ENCODE data around the gene SLC7A5.
"Not testable (repeated sequence)": the region's sequence is repeated elsewhere in the genome, so short reads cannot be mapped to it uniquely, and the experiment has no call there.

SLC7A5 gene

DNA sequence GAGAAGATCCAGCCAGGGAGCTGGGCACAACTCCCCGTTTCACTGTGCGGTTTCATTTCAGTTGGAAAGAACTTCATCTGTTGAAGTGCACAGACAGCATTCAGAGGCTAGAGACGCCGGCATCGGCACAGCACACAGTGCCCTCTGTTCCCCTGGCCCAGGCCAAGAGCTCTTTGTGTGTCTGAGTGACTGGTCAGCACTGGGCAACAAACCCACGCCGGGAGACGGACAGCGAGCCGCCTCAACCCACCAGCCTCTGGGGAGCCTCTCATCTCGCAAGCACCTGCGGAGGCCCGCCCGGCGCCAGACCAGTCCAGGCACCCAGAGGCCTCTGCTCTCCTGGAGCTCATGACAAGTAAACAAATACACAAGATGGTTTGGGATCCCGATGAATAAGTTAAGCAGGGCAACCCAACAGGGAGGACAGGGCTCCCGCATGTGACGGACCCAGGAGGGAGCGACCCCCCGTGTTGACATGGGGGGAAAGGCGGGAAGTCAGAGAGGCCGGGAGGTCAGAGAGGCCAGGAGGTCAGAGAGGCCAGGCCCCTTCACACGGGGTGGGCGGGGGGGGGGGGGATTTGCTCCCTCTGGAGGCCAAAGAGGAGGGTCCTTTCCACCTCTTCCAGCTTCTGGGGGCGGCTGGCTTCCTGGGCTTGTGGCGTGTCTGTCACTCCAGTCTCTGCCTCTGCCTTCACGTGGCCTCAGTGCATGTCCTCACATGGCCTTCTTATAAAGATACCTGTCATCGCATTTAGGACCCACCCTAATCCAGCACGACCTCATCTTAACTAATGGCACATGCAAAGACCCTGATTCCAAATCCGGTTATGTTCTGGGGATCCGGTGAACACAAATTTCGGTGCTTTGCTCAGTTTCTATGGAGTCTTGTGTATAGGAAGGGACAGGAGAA, 77.8 kb downstream of the SLC7A5 start:
- DNase-seq (ENCODE audit: low read depth), result no peak

DNA sequence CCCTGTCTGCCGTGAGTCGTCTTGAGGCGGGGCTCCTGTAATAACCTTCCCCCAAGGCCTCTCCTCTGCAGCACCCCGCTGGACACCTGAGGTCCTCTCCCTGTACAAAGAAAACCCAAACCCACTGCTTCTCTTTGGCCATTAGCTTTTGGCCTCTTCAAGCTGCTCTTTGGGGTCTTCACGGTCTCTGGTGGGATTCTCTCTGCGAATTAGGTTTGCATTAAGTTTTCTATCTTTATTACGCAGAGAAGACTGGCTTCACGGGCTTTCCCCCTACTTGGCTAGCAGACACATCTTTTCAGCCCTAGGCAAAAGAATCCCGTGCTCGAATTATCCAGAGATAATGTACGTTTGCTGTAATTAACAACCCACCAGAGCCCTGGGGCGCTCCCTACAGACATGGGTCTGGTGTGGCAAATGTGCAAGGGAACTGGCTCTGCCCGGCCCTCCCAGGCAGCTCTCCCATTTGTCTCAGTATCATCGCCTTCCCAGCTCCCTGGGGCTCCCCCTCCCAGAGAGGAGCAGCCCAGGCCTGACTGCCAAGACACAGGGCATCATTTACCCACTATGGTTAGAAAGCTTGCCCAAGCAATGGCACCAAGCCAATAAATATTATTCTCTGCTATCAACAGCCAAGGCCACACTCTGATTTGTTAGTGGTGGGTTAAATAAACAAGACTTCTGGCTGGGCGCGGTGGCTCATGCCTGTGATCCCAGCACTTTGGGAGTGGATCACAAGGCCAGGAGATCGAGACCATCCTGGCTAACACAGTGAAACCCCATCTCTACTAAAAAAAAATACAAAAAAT, 78.8 kb downstream of the SLC7A5 start:
- DNase-seq (ENCODE audit: low read depth), result no peak

DNA sequence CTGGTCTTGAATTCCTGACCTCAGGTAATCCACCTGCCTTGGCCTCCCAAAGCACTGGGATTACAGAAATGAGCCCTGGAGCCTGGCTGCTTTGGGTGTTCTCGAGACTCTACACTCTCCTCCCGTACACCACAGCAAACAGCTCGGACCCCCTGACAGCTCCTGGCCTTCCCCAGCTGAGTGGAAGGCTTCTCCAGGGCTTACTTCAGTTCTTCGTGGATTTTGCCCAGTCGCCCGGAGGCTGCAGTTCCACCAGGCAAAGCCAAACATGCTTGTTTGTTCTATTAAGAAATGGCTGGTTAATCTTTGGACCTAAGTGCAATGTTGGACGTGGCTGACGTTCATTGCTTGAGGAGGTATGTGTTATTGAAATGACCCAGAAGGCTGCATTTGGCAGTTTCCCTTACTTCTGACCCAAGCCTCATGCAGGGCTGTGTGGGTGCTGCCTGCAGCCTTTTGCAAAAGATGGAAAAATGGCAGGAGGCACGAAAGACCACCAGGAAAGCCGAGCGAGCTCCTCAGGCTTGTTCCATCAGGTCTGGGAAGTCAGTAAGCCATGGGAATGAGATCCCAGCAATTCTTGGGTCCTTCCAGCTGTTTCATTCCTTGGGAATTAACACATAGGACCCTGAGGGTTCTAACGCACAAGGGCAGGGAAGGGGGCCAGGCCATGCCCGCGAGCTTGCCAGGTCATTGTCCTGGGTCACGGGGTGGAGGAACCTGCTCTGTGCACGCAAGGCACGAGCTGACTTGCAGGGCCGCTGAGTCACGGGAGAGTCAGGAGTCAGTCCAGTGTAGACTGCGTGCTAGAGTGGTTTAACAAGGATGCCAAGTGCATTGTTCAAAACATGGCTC, 79.6 kb downstream of the SLC7A5 start:
- peak; percentile 44 for DNase-seq (ENCODE audit: low read depth)

DNA sequence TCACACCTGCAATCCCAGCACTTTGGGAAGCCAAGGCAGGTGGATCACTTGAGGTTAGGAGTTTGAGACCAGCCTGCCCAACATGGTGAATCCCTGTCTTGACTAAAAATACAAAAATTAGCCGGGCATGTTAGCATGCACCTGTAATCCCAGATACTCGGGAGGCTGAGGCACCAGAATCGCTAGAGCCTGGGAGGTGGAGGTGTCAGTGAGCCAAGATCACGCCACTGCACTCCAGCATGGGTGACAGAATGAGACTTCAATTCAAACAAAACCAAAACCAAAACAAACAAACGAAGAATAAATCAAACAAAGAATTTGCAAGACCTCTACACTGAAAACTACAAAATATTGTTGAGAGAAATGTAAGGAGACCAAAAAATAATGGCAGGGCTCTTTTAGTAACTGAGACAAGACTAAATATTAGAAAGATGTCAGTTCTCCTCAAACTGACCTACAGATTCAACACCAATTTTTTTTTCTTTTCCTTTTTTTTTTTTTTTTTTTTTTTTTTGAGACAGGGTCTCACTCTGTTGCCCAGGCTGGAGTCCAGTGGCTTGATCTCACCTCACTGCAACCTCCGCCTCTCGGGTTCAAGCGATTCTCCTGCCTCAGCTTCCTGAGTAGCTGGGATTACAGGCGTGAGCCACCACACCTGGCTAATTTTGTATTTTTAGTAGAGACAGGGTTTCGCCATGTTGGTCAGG, 80.4 kb downstream of the SLC7A5 start:
- not testable (repeated sequence) for DNase-seq (ENCODE audit: low read depth)

DNA sequence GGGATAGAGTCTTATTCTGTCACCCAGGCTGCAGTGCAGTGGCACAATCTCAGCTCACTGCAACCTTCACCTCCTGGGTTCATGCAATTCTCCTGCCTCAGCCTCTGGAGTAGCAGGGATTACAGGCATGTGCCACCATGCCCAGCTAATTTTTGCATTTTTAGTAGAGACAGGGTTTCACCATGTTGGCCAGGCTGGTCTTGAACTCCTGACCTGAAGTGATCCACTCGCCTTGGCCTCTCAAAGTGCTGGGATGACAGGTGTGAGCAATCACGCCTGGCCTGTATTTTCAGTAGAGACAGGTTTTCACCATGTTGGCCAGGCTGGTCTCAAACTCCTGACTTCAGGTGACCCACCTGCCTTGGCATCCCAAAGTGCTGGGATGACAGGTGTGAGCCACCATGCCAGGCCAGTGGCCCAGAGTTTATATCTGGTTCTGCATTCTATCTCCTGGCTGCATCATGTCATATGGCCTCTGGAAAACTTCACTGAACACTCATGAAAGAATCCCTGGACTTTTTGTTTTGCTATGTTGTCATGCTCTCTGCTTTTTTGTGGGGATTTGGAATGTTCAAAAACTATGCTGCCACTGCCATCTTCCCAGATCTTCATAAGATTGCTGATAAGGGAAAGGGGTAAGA, 81.7 kb downstream of the SLC7A5 start:
- not testable (repeated sequence) for DNase-seq (ENCODE audit: low read depth)

DNA sequence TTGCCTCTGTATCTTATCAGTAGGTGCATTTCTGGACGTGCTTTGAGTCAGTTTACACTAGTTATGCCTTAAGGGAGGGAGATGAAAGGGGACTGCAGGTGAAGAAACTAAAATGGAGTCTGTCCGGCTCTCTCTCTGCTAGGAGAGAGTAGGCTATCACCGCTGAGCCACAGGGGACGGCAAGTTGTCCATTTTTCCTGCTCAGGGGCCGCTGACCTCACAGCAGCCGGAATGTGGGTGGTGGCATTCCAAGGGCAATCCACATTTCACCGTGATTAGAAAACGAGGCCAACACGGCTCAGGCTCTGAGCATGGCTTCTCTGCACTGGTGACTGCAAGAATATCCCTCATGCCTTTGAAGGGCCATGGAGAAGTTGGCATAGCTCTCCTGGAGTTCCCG, 84.5 kb downstream of the SLC7A5 start:
- no peak for DNase-seq (ENCODE audit: low read depth)

DNA sequence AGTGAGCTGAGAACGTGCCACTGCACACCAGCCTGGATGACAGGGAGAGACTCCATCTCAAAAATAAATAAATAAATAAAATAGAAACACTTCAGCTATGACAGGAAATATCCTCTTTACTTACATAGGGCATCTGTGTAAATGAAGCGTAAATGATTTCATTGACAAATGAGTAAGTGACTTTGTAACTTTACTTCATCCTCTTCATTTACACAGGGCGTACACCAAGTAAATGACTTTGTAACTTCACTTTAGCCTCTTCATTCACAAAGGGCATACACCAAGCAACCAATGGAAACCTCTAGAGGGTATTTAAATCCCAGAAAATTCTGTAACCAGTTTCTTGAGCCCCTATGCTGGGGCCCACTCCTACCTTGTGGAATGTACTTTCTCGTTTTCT, 87.3 kb downstream of the SLC7A5 start:
- no peak for DNase-seq (ENCODE audit: low read depth)

DNA sequence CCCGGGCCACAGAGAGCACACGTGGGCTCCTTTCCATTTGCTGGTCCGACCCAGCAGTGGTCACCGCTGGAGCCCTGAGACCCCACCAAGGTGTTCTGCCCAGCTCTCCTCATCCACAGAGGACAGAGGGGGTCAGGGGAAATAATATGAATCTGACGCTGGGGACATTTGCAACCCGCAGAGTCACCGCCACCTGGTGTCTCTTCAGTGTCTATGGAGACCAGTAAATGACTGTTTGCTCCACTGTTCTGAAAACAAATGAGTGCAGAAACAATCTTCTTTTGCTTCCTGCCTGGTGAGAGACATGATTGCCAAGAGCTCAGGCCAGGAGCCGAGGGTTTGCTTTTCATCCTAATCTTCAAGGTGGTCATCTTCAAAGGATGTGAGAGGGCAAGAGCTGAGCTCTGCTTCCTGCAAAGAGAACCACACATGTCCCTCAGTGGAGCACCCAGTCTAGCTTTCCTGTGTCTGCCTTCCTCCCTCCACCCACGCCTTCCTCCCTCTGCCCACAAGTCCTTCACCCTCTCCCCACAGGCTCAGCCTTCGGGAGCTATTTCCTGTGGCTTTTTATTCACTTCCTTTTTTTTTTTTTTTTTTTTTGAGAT, 88.8 kb downstream of the SLC7A5 start:
- DNase-seq (ENCODE audit: low read depth), result peak; percentile 65

All from iris pigment epithelial cell (primary cell).